HUES64 (cell line): Measurements from ENCODE around the gene SNX24. TPM values are rescaled to one million over a fixed set of nuclear protein-coding genes. Genes with fewer than 3 reads are reported as not detected.

Source experiments
- H3K27ac ChIP-seq: 2 replicates; pipeline ENCODE4 v1.7.0; 2013; ENCODE audit warnings: low read depth, low read length, inconsistent platforms
- H3K27me3 ChIP-seq: 2 replicates; pipeline ENCODE4 v1.6.1; 2013; ENCODE audit warnings: mild to moderate bottlenecking, low read length; ENCODE audit not compliant: insufficient read depth
- H3K36me3 ChIP-seq: 2 replicates; pipeline ENCODE4 v1.6.1; 2013; ENCODE audit warnings: mild to moderate bottlenecking, low read length; ENCODE audit not compliant: insufficient read depth
- H3K4me1 ChIP-seq: 2 replicates; pipeline ENCODE4 v1.6.1; 2013; ENCODE audit warnings: mild to moderate bottlenecking, low read length, moderate library complexity; ENCODE audit not compliant: insufficient read depth
- H3K4me3 ChIP-seq: 2 replicates; pipeline ENCODE4 v1.5.1; 2013; ENCODE audit warnings: mild to moderate bottlenecking, low read length, moderate library complexity
- H3K9ac ChIP-seq: 2 replicates; pipeline ENCODE4 v1.6.1; 2013; ENCODE audit warnings: mild to moderate bottlenecking, low read depth, low read length
- H3K9me3 ChIP-seq: 2 replicates; pipeline ENCODE4 v1.6.1; 2013; ENCODE audit warnings: low read depth, low read length; ENCODE audit not compliant: insufficient read depth
- WGBS: fragments of 150-250, 120-280 bp; methylation state at CpG from one replicate; pipeline ENCODE4 v1.1.7; 2013; ENCODE audit warnings: missing lambda C conversion rate; 5-methylcytosine and 5-hydroxymethylcytosine counted together
- polyA plus RNA-seq, 2 experiments: library from polyadenylated mRNA; stranded (reverse); fragments of 50-300 nt; gene quantifications; one replicate each; pipeline ENCODE4 v1.2.3, GENCODE V29; 2013

Gene SNX24
- 12.4 TPM for polyA plus RNA-seq (2013, experiment 1 of 2)
- polyA plus RNA-seq (2013, experiment 2 of 2), result 13.2 TPM

DNA sequence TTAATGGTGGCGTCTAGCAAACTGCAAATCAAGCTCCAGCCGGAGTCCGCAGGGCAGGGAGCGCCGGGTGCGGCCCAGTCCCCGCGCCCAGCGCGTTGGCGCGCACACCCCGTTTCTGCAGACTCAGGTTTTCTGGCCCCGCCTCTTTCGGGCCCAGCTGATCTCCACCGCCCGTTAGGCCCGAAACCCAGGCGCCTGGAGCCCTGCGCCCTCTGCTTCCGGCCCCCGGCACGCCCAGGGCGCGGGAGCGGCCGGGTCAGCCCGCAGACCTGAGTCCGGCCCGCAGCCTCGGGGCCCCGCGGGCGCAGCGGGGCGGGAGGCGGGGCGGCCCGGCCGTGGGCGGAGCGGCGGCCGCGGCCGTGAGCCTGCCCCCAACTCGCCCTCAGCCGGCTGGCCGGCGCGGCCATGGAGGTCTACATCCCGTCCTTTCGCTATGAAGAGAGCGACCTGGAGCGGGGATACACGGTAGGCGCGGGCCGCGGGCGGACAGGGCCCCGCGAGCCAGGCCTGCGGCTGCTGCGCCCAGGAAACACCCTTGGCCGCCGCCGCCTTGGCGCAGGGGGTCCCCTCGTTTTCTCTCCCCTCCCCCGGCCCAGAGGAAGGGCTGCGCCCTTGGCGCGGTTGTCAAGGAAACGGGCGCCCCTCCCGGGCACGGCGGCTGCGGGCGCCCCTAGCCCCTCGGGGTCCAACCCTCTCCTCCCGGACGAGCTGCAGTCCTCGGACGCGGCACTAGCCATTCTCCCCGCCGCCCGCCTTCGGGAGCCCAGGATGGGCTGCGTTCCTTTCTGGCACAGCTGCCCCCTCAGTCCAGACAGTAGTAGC is at the start of gene SNX24:
Gene SNX24, plus strand, starts transcription at position 385 of the 822 bp plus-strand sequence. Its CDS starts 21 bp downstream, at position 406.
- peak within 1 kb of the TSS; percentile 61; the same call in 1 of the 2 replicates for H3K27ac ChIP-seq
- no peaks in the 10 kb centered on the region for H3K36me3 ChIP-seq
- H3K27me3 ChIP-seq, result peaks cover 16% of the 10 kb centered on the region
- peaks cover 18% of the 10 kb centered on the region for H3K4me1 ChIP-seq
- peak within 1 kb of the TSS; percentile 87 for H3K9ac ChIP-seq
- no peaks in the 10 kb centered on the region for H3K9me3 ChIP-seq
- H3K4me3 ChIP-seq, result peak within 1 kb of the TSS; percentile 90
- under 1% methylated on average over 92 of the region's 92 CpGs for WGBS

DNA sequence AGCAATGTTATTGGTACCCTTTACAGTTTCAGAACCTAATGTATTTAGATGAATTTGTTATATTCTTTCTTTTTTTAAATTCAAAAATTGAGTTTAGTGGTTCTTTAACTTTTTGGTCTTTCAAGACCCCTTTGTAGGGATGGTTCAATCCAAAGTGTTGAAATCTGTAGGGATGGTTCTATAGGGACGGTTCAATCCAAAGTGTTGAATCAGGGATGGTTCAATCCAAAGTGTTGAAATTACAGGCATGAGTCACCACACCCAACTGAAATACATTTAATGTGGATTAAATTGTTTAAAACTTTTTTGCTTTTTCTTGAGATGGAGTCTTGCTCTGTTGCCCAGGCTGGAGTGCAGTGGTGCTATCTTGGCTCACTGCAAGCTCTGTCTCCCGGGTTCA is 39.9 kb upstream of the SNX24 start:
- no peaks in the 10 kb centered on the region for H3K27me3 ChIP-seq
- no peak overlapping the region for H3K27ac ChIP-seq
- H3K36me3 ChIP-seq, result peaks cover 70% of the 10 kb centered on the region
- peaks cover 14% of the 10 kb centered on the region; the same call in 1 of the 2 replicates for H3K4me1 ChIP-seq
- no peak overlapping the region for H3K9ac ChIP-seq
- 100% methylated on average over 2 of the region's 2 CpGs for WGBS
- no peak overlapping the region for H3K4me3 ChIP-seq
- no peaks in the 10 kb centered on the region for H3K9me3 ChIP-seq

DNA sequence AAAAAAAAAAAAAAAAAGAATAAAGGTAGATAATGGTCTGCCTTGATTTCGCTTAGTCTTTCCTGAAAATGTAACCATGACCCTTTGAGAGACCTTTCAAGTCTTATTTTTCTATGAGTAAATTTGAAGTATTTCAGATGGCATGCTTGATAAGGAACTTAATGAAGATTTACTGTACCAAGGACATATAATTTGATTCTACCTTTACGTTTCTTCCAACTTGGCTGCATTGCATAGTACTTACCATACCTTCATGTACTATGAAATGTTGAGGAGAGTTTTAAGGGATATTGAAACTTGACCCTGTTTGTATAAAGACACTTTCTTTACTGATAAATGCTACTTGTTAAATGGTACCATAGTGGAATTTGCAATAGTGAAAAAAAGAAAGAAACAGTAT is 35.0 kb upstream of the SNX24 start:
- no peaks in the 10 kb centered on the region for H3K27me3 ChIP-seq

DNA sequence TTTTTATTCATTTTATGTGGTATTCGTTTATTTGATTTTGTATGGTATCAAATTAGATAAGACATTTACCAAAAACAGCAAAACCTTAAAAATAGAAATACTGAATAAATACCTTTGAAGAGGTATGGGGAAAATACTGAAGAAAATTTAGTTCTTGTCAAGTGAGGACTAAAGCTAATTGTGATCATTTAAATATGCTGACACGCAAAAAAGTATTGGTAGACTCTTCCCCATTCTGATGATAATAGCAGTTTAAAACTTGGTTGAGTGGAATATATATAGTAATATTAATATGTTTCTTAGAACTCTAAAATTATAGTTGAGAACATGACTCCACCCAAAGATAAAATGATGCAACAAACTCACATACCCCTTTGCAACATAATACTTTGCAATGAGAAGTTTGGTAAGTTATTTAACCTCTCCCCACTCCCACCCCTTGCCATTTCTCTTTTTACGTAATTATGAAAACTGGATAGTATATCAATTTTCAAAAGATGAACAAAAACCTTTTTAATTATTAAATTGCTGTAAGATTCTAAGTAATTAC is 30.1 kb upstream of the SNX24 start:
- 94% methylated on average over 1 of the region's 3 CpGs for WGBS

More for the DNA sequence above, 35.0 kb upstream of the SNX24 start:
- Histone ChIP-seq H3K27ac (no peak overlapping the region), H3K9ac (no peak overlapping the region), H3K4me3 (no peak overlapping the region), H3K9me3 (no peaks in the 10 kb centered on the region), H3K4me1 (peaks cover 17% of the 10 kb centered on the region; the same call in 1 of the 2 replicates), H3K36me3 (peaks cover 30% of the 10 kb centered on the region)
- 92% methylated on average over 1 of the region's 2 CpGs for WGBS

GRCh38 chr5:122816756-122817155 is 28.7 kb upstream of the SNX24 start:
- H3K27ac ChIP-seq, result no peak overlapping the region
- H3K9ac ChIP-seq, result no peak overlapping the region
- H3K4me1 ChIP-seq, result peaks cover 16% of the 10 kb centered on the region
- H3K36me3 ChIP-seq, result peaks cover 23% of the 10 kb centered on the region
- H3K27me3 ChIP-seq, result no peaks in the 10 kb centered on the region
- H3K4me3 ChIP-seq, result no peak overlapping the region
- no peaks in the 10 kb centered on the region for H3K9me3 ChIP-seq
- 51% methylated on average over 5 of the region's 5 CpGs for WGBS

More for the DNA sequence above, 30.1 kb upstream of the SNX24 start:
- Histone ChIP-seq H3K36me3 (peaks cover 23% of the 10 kb centered on the region), H3K4me3 (no peak overlapping the region), H3K27ac (no peak overlapping the region), H3K9ac (no peak overlapping the region), H3K27me3 (no peaks in the 10 kb centered on the region), H3K9me3 (no peaks in the 10 kb centered on the region), H3K4me1 (peaks cover 21% of the 10 kb centered on the region)

GRCh38 chr5:122831984-122832383 is 13.4 kb upstream of the SNX24 start:
- H3K27ac ChIP-seq, result no peak overlapping the region
- peaks cover 32% of the 10 kb centered on the region for H3K36me3 ChIP-seq
- WGBS, result 60% methylated on average over 1 of the region's 1 CpG
- no peaks in the 10 kb centered on the region for H3K9me3 ChIP-seq
- H3K9ac ChIP-seq, result no peak overlapping the region
- no peaks in the 10 kb centered on the region for H3K4me1 ChIP-seq
- H3K4me3 ChIP-seq, result no peak overlapping the region
- H3K27me3 ChIP-seq, result no peaks in the 10 kb centered on the region

GRCh38 chr5:122835681-122836080 is 9.7 kb upstream of the SNX24 start:
- H3K27ac ChIP-seq, result no peak overlapping the region
- no peaks in the 10 kb centered on the region for H3K4me1 ChIP-seq
- no peak overlapping the region for H3K9ac ChIP-seq
- no peak overlapping the region for H3K4me3 ChIP-seq
- WGBS, result 96% methylated on average over 1 of the region's 1 CpG
- no peaks in the 10 kb centered on the region for H3K27me3 ChIP-seq
- no peaks in the 10 kb centered on the region for H3K36me3 ChIP-seq
- no peaks in the 10 kb centered on the region for H3K9me3 ChIP-seq

DNA sequence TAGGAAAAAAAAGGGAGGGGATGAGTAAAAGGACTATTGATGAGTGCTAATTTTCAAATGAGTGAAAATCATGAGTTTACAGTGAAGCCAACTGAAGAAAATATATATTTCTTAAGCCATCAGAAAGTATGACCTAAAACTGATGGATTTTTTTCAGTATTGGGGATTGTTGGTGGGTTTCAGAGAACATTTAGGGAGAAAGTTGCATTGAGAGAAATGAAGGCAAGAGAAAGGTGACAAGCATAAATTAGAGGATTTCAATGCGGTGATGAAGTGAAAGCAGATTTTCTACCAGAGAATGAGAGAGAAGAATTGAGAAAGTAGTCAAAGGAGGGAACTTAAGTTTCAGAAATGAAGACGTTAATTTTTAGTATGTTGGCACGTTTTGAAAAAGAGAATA is 8.5 kb upstream of the SNX24 start:
- H3K9me3 ChIP-seq, result no peaks in the 10 kb centered on the region
- WGBS, result 97% methylated on average over 3 of the region's 3 CpGs
- H3K9ac ChIP-seq, result no peak overlapping the region

DNA sequence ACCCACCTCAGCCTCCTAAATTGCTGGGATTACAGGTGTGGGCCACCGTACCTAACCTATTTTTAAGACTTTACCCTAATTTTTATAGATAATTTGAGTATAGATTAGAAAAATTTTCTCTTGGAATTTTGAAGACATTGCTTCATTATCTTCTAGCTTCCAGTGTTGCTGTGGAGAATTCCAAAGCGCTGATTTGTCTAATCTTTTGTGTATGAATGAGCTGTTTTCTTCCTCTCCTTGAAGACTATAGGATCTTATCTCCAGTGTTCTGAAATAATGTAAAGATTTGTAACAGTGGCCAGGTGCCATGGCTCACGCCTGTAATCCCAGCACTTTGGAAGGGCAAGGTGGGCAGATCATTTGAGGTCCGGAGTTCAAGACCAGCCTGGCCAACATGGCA is 5.7 kb upstream of the SNX24 start:
- 93% methylated on average over 3 of the region's 4 CpGs for WGBS
- Histone ChIP-seq H3K4me3 (no peak overlapping the region), H3K9ac (no peak overlapping the region), H3K9me3 (no peaks in the 10 kb centered on the region), H3K27me3 (peaks cover 15% of the 10 kb centered on the region), H3K27ac (no peak overlapping the region), H3K4me1 (peaks cover 5% of the 10 kb centered on the region; the same call in 1 of the 2 replicates), H3K36me3 (no peaks in the 10 kb centered on the region)

More for the DNA sequence above, 8.5 kb upstream of the SNX24 start:
- H3K27me3 ChIP-seq, result no peaks in the 10 kb centered on the region
- H3K4me1 ChIP-seq, result no peaks in the 10 kb centered on the region
- H3K27ac ChIP-seq, result no peak overlapping the region
- no peaks in the 10 kb centered on the region for H3K36me3 ChIP-seq
- no peak overlapping the region for H3K4me3 ChIP-seq

- WGBS, result 91% methylated on average over 6 of the region's 6 CpGs
- Histone ChIP-seq H3K4me1 (peaks cover 16% of the 10 kb centered on the region), H3K27ac (no peak overlapping the region), H3K9ac (no peak overlapping the region), H3K4me3 (no peak overlapping the region), H3K27me3 (peaks cover 16% of the 10 kb centered on the region), H3K9me3 (no peaks in the 10 kb centered on the region), H3K36me3 (no peaks in the 10 kb centered on the region)
Measured at GRCh38 chr5:122842016-122842580, 3.3 kb upstream of the SNX24 start.
